Astrocyte of the spinal cord (primary cell): ENCODE results near the gene SPCS1.
"Not testable (repeated sequence)": the region's sequence is repeated elsewhere in the genome, so short reads cannot be mapped to it uniquely, and the experiment has no call there.

Experiments
- DNase-seq: peaks from one replicate; pipeline ENCODE4 v3.0.0; 2011; ENCODE audit warnings: low read depth, low spot score
- H3K4me3 ChIP-seq: 2 replicates; pipeline ENCODE4 v1.5.1; 2011; ENCODE audit warnings: low read depth, mild to moderate bottlenecking, low read length, moderate library complexity
- CTCF ChIP-seq: IDR thresholded peaks from 2 replicates; pipeline ENCODE4 v1.5.1; 2012; ENCODE audit warnings: low read depth, mild to moderate bottlenecking, low read length, inconsistent platforms
- in situ Hi-C: cut with HindIII; loops from 2 replicates; pipeline ENCODE4 v1.10.0; 2017; ENCODE audit warnings: low sequenced_read_pairs

The SPCS1 gene

GRCh38 chr3:52705688-52706686 lies at the start of gene SPCS1, which contains the start of gene GLT8D1:
Gene SPCS1 (plus strand): TSS chr3:52706106. CDS start chr3:52706247, 141 bp downstream.
Gene GLT8D1 (minus strand): TSS chr3:52705791. CDS start chr3:52700460, 5,331 bp downstream.
- DNase-seq = peak; percentile 88
- H3K4me3 ChIP-seq = peak within 1 kb of the TSS; percentile 99
- no peak for TF ChIP-seq CTCF
- in situ Hi-C loops = no loop called here

- in situ Hi-C loops = no loop called here
- TF ChIP-seq CTCF = no peak
- no peak overlapping the region for H3K4me3 ChIP-seq
- no peak for DNase-seq
Measured at GRCh38 chr3:52660046-52660445, 45.9 kb upstream of the SPCS1 start.

GRCh38 chr3:52663098-52663497 lies 42.8 kb upstream of the SPCS1 start:
- in situ Hi-C loops = no loop called here
- DNase-seq = no peak
- no peak for TF ChIP-seq CTCF
- H3K4me3 ChIP-seq = no peak overlapping the region

GRCh38 chr3:52670621-52671521 lies 35.0 kb upstream of the SPCS1 start:
- in situ Hi-C loops = no loop called here
- no peak for TF ChIP-seq CTCF
- no peak overlapping the region for H3K4me3 ChIP-seq
- DNase-seq = peak; percentile 100

- H3K4me3 ChIP-seq = no peak overlapping the region
- in situ Hi-C loops = no loop called here
- no peak for TF ChIP-seq CTCF
- DNase-seq = no peak
Measured at GRCh38 chr3:52671676-52672075, 34.2 kb upstream of the SPCS1 start.

- in situ Hi-C loops, H3K4me3 ChIP-seq, DNase-seq: not testable (repeated sequence)
Measured at GRCh38 chr3:52676201-52676600, 29.7 kb upstream of the SPCS1 start.
